MCF 10A (cell line): ENCODE results near the gene ZBTB7C. TPM values are rescaled to one million over a fixed set of nuclear protein-coding genes. Genes with fewer than 3 reads are reported as not detected.

Source experiments
- BruUV-seq: library from RNA; stranded (reverse); fragments of 400-500 nt; replicated peaks from 2 replicates; lab custom pipeline; 2021; lab: Mats Ljungman, UMichigan
- CTCF ChIA-PET: fragments of 300-600 bp; sonication (Branson Sonifier 250); formaldehyde crosslinking; extraction: SDS; loops from one replicate; lab custom pipeline; 2021; ENCODE audit warnings: antibody characterized with exemption, inconsistent platforms; lab: Yijun Ruan, JAX
- POLR2A ChIA-PET: fragments of 300-600, 350-650 bp; sonication (Branson Sonifier 250); formaldehyde crosslinking; extraction: SDS; loops from one replicate; lab custom pipeline; 2020; ENCODE audit warnings: antibody characterized with exemption, inconsistent platforms; lab: Yijun Ruan, JAX
- DNase-seq: peaks from one replicate; pipeline ENCODE4 v3.0.0-alpha.2; 2018; ENCODE audit not compliant: unreplicated experiment
- H3K27ac Mint-ChIP-seq: one replicate; pipeline ENCODE4 v1.8.0; 2022; ENCODE audit warnings: mild to moderate bottlenecking, low read depth, mixed read lengths; ENCODE audit not compliant: unreplicated experiment
- H3K27me3 Mint-ChIP-seq: one replicate; pipeline ENCODE4 v1.8.0; 2022; ENCODE audit warnings: mixed read lengths; ENCODE audit not compliant: insufficient read depth, unreplicated experiment
- H3K36me3 Mint-ChIP-seq: one replicate; pipeline ENCODE4 v1.8.0; 2022; ENCODE audit warnings: mild to moderate bottlenecking, moderate library complexity, mixed read lengths; ENCODE audit not compliant: insufficient read depth, unreplicated experiment
- H3K4me1 Mint-ChIP-seq: one replicate; pipeline ENCODE4 v1.8.0; 2022; ENCODE audit warnings: mixed read lengths; ENCODE audit not compliant: insufficient read depth, unreplicated experiment
- H3K4me3 Mint-ChIP-seq: one replicate; pipeline ENCODE4 v1.8.0; 2022; ENCODE audit warnings: mild to moderate bottlenecking, moderate library complexity, mixed read lengths; ENCODE audit not compliant: unreplicated experiment
- H3K9me3 Mint-ChIP-seq: one replicate; pipeline ENCODE4 v1.8.0; 2022; ENCODE audit warnings: mixed read lengths; ENCODE audit not compliant: unreplicated experiment
- CTCF ChIP-seq: fragments of 200-600 bp; IDR thresholded peaks from one replicate; pipeline ENCODE4 v1.8.0; 2022; ENCODE audit warnings: antibody characterized with exemption, mild to moderate bottlenecking; ENCODE audit not compliant: unreplicated experiment
- intact Hi-C: fragments of 100-400 bp; cut with micrococcal nuclease; formaldehyde crosslinking; loops from 2 replicates; pipeline ENCODE4 v1.14.1; 2022
- total RNA-seq: library from RNA; stranded (reverse); gene quantifications from 2 replicates; pipeline ENCODE4 v1.2.3, GENCODE V29; 2022

The ZBTB7C gene
- total RNA-seq, 1 experiment from 2014 or later: 0.42 TPM

GRCh38 chr18:48036226-48036625, 373.0 kb downstream of the ZBTB7C start:
- intact Hi-C loops: loop anchor here (10.0 kb wide), 2 partner anchors 69 to 119 kb away; no protein-coding TSS in a partner anchor
- Mint-ChIP-seq H3K4me1 (peaks cover 14% of the 10 kb centered on the region), H3K27ac (no peak overlapping the region), H3K36me3 (no peaks in the 10 kb centered on the region), H3K27me3 (no peaks in the 10 kb centered on the region), H3K9me3 (no peaks in the 10 kb centered on the region), H3K4me3 (no peak overlapping the region)
- TF ChIP-seq CTCF: no peak
- CTCF ChIA-PET: interaction anchor here (0.7 to 16.0 kb wide), 2 partner anchors 9 to 408 kb away, joined by 3 to 264 read pairs; no protein-coding TSS in a partner anchor
- no TSS peak for BruUV-seq
- POLR2A ChIA-PET: interaction anchor here (0.6 kb wide), 1 partner anchor 400 kb away, joined by 3 read pairs; no protein-coding TSS in a partner anchor
- DNase-seq: no peak

- H3K36me3 Mint-ChIP-seq: no peaks in the 10 kb centered on the region
- no peak for DNase-seq
- CTCF ChIA-PET: interaction anchor here (1.1 to 16.0 kb wide), 2 partner anchors 309 to 409 kb away, joined by 4 to 264 read pairs; no protein-coding TSS in a partner anchor
- H3K4me1 Mint-ChIP-seq: peaks cover 14% of the 10 kb centered on the region
- no peak for TF ChIP-seq CTCF
- H3K9me3 Mint-ChIP-seq: no peaks in the 10 kb centered on the region
- no peaks in the 10 kb centered on the region for H3K27me3 Mint-ChIP-seq
- H3K27ac Mint-ChIP-seq: no peak overlapping the region
- no peak overlapping the region for H3K4me3 Mint-ChIP-seq
- BruUV-seq: no TSS peak
- POLR2A ChIA-PET: no interaction called here
- intact Hi-C loops: loop anchor here (10.0 kb wide), 2 partner anchors 69 to 119 kb away; no protein-coding TSS in a partner anchor
Measured at GRCh38 chr18:48035556-48035860, 373.7 kb downstream of the ZBTB7C start.

- no TSS peak for BruUV-seq
- Mint-ChIP-seq H3K27ac (no peak overlapping the region), H3K9me3 (no peaks in the 10 kb centered on the region), H3K36me3 (no peaks in the 10 kb centered on the region), H3K4me3 (no peak overlapping the region), H3K27me3 (no peaks in the 10 kb centered on the region), H3K4me1 (peaks cover 14% of the 10 kb centered on the region)
- ChIA-PET CTCF (interaction anchor here (1.1 to 16.0 kb wide), 2 partner anchors 310 to 410 kb away, joined by 4 to 264 read pairs; no protein-coding TSS in a partner anchor), POLR2A (interaction anchor here (0.7 kb wide), 1 partner anchor 84 kb away, joined by 3 read pairs; no protein-coding TSS in a partner anchor)
- DNase-seq: no peak
- no peak for TF ChIP-seq CTCF
- intact Hi-C loops: loop anchor here (5.0 to 10.0 kb wide), 3 partner anchors 70 to 142 kb away; no protein-coding TSS in a partner anchor
Measured at GRCh38 chr18:48034651-48035555, 374.3 kb downstream of the ZBTB7C start.
